Hematopoietic multipotent progenitor cell treated with erythropoietin and hydrocortisone succinate and interleukin-3 and kit ligand, for 15 days (in vitro differentiated cells): ENCODE data around the gene PRRT1B.

Source experiments
- DNase-seq: peaks from one replicate; pipeline ENCODE4 v3.0.0-alpha.2; 2015; ENCODE audit warnings: low spot score

PRRT1B gene

GRCh38 chr9:131580358-131580757 lies 35.0 kb downstream of the PRRT1B start:
- no peak for DNase-seq

- DNase-seq, result no peak
These were observed 36.7 kb downstream of the PRRT1B start for GRCh38 chr9:131582056-131582455.

GRCh38 chr9:131582466-131583336 lies 37.4 kb downstream of the PRRT1B start:
- DNase-seq, result no peak

GRCh38 chr9:131583337-131583645 lies 38.0 kb downstream of the PRRT1B start:
- DNase-seq, result no peak

- no peak for DNase-seq
These were observed 38.7 kb downstream of the PRRT1B start for GRCh38 chr9:131583836-131584555.

GRCh38 chr9:131584858-131585257 lies 39.5 kb downstream of the PRRT1B start:
- no peak for DNase-seq

- DNase-seq, result no peak
These were observed 40.1 kb downstream of the PRRT1B start for GRCh38 chr9:131585375-131585774.

GRCh38 chr9:131587331-131587730 lies 42.0 kb downstream of the PRRT1B start:
- no peak for DNase-seq

GRCh38 chr9:131587906-131588305 lies 42.6 kb downstream of the PRRT1B start:
- no peak for DNase-seq

GRCh38 chr9:131588396-131588795 lies 43.1 kb downstream of the PRRT1B start:
- DNase-seq, result no peak

GRCh38 chr9:131589124-131589711 lies 43.9 kb downstream of the PRRT1B start:
- DNase-seq, result no peak

GRCh38 chr9:131589993-131590392 lies 44.7 kb downstream of the PRRT1B start:
- no peak for DNase-seq

- no peak for DNase-seq
These were observed 45.1 kb downstream of the PRRT1B start for GRCh38 chr9:131590449-131590848.

GRCh38 chr9:131590907-131591844 lies 45.9 kb downstream of the PRRT1B start:
- peak; percentile 44 for DNase-seq

GRCh38 chr9:131591845-131592208 lies 46.5 kb downstream of the PRRT1B start:
- DNase-seq, result no peak

- no peak for DNase-seq
These were observed 47.9 kb downstream of the PRRT1B start for GRCh38 chr9:131593091-131593820.

- no peak for DNase-seq
These were observed 48.8 kb downstream of the PRRT1B start for GRCh38 chr9:131593936-131594665.

- DNase-seq, result no peak
These were observed 49.8 kb downstream of the PRRT1B start for GRCh38 chr9:131594906-131595665.

- no peak for DNase-seq
These were observed 50.5 kb downstream of the PRRT1B start for GRCh38 chr9:131595696-131596429.
